HG03342 (cell line): ENCODE measurements around the gene PLA2G2F.
"Not testable (repeated sequence)": the region's sequence is repeated elsewhere in the genome, so short reads cannot be mapped to it uniquely, and the experiment has no call there.

ENCODE experiments used
- ATAC-seq: cut with Tn5 transposase; IDR thresholded peaks from one replicate; pipeline ENCODE4 v1.9.1; 2021; ENCODE audit warnings: mild to moderate bottlenecking, moderate library complexity; ENCODE audit not compliant: unreplicated experiment

PLA2G2F gene

GRCh38 chr1:20114021-20114648 lies 25.0 kb upstream of the PLA2G2F start:
- no peak for ATAC-seq

GRCh38 chr1:20115479-20115878 lies 23.6 kb upstream of the PLA2G2F start:
- ATAC-seq, result no peak

- no peak for ATAC-seq
These were observed 23.2 kb upstream of the PLA2G2F start for GRCh38 chr1:20115916-20116315.

- no peak for ATAC-seq
These were observed 21.9 kb upstream of the PLA2G2F start for GRCh38 chr1:20117236-20117635.

GRCh38 chr1:20119347-20119746 lies 19.8 kb upstream of the PLA2G2F start, which contains the start of gene PLA2G2D:
Gene PLA2G2D (minus strand): TSS chr1:20119536. CDS start chr1:20119498, 38 bp downstream.
- no peak for ATAC-seq

- ATAC-seq, result no peak
These were observed 18.3 kb upstream of the PLA2G2F start for GRCh38 chr1:20120796-20121195.

GRCh38 chr1:20123722-20124455 lies 15.2 kb upstream of the PLA2G2F start:
- no peak for ATAC-seq

GRCh38 chr1:20124456-20125057 lies 14.6 kb upstream of the PLA2G2F start:
- no peak for ATAC-seq

GRCh38 chr1:20125100-20125499 lies 14.0 kb upstream of the PLA2G2F start:
- no peak for ATAC-seq

- no peak for ATAC-seq
These were observed 12.9 kb upstream of the PLA2G2F start for GRCh38 chr1:20126041-20126805.

- no peak for ATAC-seq
These were observed 12.2 kb upstream of the PLA2G2F start for GRCh38 chr1:20126806-20127440.

- not testable (repeated sequence) for ATAC-seq
These were observed 8.6 kb upstream of the PLA2G2F start for GRCh38 chr1:20130518-20130917.

GRCh38 chr1:20134995-20135394 lies 4.1 kb upstream of the PLA2G2F start:
- ATAC-seq, result no peak

GRCh38 chr1:20136249-20136648 lies 2.9 kb upstream of the PLA2G2F start:
- ATAC-seq, result no peak

- no peak for ATAC-seq
These were observed 2.1 kb upstream of the PLA2G2F start for GRCh38 chr1:20137055-20137454.

GRCh38 chr1:20137604-20138003 lies 1.5 kb upstream of the PLA2G2F start:
- ATAC-seq, result no peak

- no peak for ATAC-seq
These were observed 777 bp upstream of the PLA2G2F start for GRCh38 chr1:20138346-20138745.

GRCh38 chr1:20139776-20140612 lies 871 bp downstream of the PLA2G2F start:
- no peak for ATAC-seq

- ATAC-seq, result no peak
These were observed 1.9 kb downstream of the PLA2G2F start for GRCh38 chr1:20141001-20141400.

GRCh38 chr1:20141466-20141865 lies 2.3 kb downstream of the PLA2G2F start:
- ATAC-seq, result no peak
